Fibroblast of mammary gland (primary cell): ENCODE data around the gene TERF2IP.

Source experiments
- DNase-seq: peaks from one replicate; pipeline ENCODE4 v3.0.0-alpha.2; 2010; ENCODE audit warnings: low read depth
- H3K4me3 ChIP-seq: 2 replicates; pipeline ENCODE4 v1.5.1; 2011; ENCODE audit warnings: low read depth, mild to moderate bottlenecking, low read length, moderate library complexity; ENCODE audit not compliant: control insufficient read depth
- CTCF ChIP-seq: conservative IDR thresholded peaks from 2 replicates; pipeline ENCODE4 v1.5.1; 2011; ENCODE audit warnings: low read depth, low read length, inconsistent platforms; ENCODE audit not compliant: control insufficient read depth, insufficient read depth

The TERF2IP gene

GRCh38 chr16:75687361-75687760 is 39.8 kb downstream of the TERF2IP start:
- no peak for DNase-seq
- TF ChIP-seq CTCF = no peak
- H3K4me3 ChIP-seq = no peak overlapping the region

- peak; percentile 26 for DNase-seq
- no peak overlapping the region for H3K4me3 ChIP-seq
Measured at GRCh38 chr16:75695708-75696107, 48.1 kb downstream of the TERF2IP start.

GRCh38 chr16:75697571-75697970 is 50.0 kb downstream of the TERF2IP start:
- H3K4me3 ChIP-seq = no peak overlapping the region
- DNase-seq = no peak
- no peak for TF ChIP-seq CTCF

More at GRCh38 chr16:75695708-75696107, 48.1 kb downstream of the TERF2IP start:
- peak; percentile 15 for TF ChIP-seq CTCF

GRCh38 chr16:75701361-75701760 is 53.8 kb downstream of the TERF2IP start, which contains the start of gene DUXB:
TSS of gene DUXB (minus strand) at chr16:75701461. CDS start at chr16:75701418, 43 bp downstream.
- TF ChIP-seq CTCF = no peak
- no peak within 1 kb of the TSS for H3K4me3 ChIP-seq
- no peak for DNase-seq

- H3K4me3 ChIP-seq = no peak overlapping the region
- no peak for TF ChIP-seq CTCF
- DNase-seq = peak; percentile 12
Measured at GRCh38 chr16:75702242-75702641, 54.7 kb downstream of the TERF2IP start.

GRCh38 chr16:75703306-75703705 is 55.7 kb downstream of the TERF2IP start:
- DNase-seq = peak; percentile 59
- H3K4me3 ChIP-seq = no peak overlapping the region
- TF ChIP-seq CTCF = no peak
